Testis (tissue), 3 donors: ENCODE data around the gene SPATA13. TPM values are rescaled to one million over a fixed set of nuclear protein-coding genes. Genes with fewer than 3 reads are reported as not detected.
"Not testable (repeated sequence)": the region's sequence is repeated elsewhere in the genome, so short reads cannot be mapped to it uniquely, and the experiment has no call there.

ENCODE experiments used
- DNase-seq: peaks from one replicate; pipeline ENCODE4 v3.0.0-alpha.2; 2019
- H3K27ac ChIP-seq, 2 donors: fragments of 200-600 bp; sonication (generic); one replicate each; pipeline ENCODE4 v1.5.1; 2019
- H3K27me3 ChIP-seq: fragments of 200-600 bp; sonication (generic); one replicate; pipeline ENCODE4 v1.5.1; 2019
- H3K36me3 ChIP-seq: fragments of 200-600 bp; sonication (generic); one replicate; pipeline ENCODE4 v1.5.1; 2017; ENCODE audit warnings: low read depth; ENCODE audit errors: missing control alignments
- H3K4me1 ChIP-seq: fragments of 200-600 bp; sonication (generic); one replicate; pipeline ENCODE4 v1.5.1; 2019
- H3K4me3 ChIP-seq, 2 donors: fragments of 200-600 bp; sonication (generic); one replicate each; pipeline ENCODE4 v1.5.1; 2017 to 2019
- H3K9me3 ChIP-seq: fragments of 200-600 bp; sonication (generic); one replicate; pipeline ENCODE4 v1.5.1; 2017
- CTCF ChIP-seq, 3 experiments: fragments of 450-650 bp in 2 of 3; fragments of 200-600 bp in 1 of 3; sonication (generic) in 1 of 3; IDR thresholded peaks; one replicate each; pipeline ENCODE4 v1.5.1; 2016 to 2019; ENCODE audit warnings: antibody characterized with exemption in 3 of 3, mild to moderate bottlenecking in 2 of 3, moderate library complexity in 1 of 3
- POLR2A ChIP-seq: fragments of 450-650 bp; IDR thresholded peaks from one replicate; pipeline ENCODE4 v1.6.1; 2017; ENCODE audit warnings: antibody characterized with exemption, mild to moderate bottlenecking, moderate library complexity
- WGBS, 2 donors: methylation state at CpG; one replicate each; pipeline ENCODE4 v1.1.5; 2018; 5-methylcytosine and 5-hydroxymethylcytosine counted together
- intact Hi-C: fragments of 100-400 bp; cut with DNase I; formaldehyde crosslinking; loops from one replicate; pipeline ENCODE4 v1.15.1; 2023; ENCODE audit warnings: low total_unique reads
- polyA plus RNA-seq: library from polyadenylated mRNA; stranded (reverse); fragments of 350-450 nt; fragmentation: Illumina TruSeq; extraction: RNeasy Lipid Tissue Mini Kit (QIAGEN cat#74804); gene quantifications from one replicate; pipeline ENCODE4 v1.2.3, GENCODE V29; 2014; ENCODE audit warnings: low read depth, low replicate concordance; ENCODE audit not compliant: insufficient read depth
- total RNA-seq, 2 donors: library from RNA; depleted of rRNA; stranded (reverse); fragments of >200 nt; gene quantifications; one replicate each; pipeline ENCODE4 v1.2.3, GENCODE V29; 2016

The SPATA13 gene
- total and polyA plus RNA-seq, 3 donors from 2014 or later = 12.9 to 35.6 (median 30.6) TPM

DNA sequence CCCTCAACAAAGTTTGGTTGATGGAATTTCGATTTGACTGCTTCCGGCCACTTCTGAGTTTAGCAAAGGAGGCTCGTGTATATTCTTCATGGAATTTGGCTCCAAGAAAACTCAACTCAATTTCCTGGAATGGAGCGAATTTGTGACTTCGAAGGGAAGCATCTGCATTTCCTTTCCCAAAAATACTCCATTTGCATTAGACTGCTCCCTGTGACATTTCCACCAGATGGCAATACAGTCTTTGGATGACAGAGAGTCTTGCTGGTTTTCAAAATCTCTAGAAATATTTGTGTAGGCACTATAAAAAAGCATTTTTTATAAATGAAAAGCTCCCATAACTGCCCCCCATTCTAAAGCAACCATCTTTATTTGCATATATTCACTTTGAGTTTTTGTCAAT is 152.9 kb downstream of the SPATA13 start:
- no peak overlapping the region for H3K27ac ChIP-seq
- no peaks in the 10 kb centered on the region for H3K9me3 ChIP-seq
- no peak for DNase-seq
- TF ChIP-seq POLR2A (no peak), CTCF (IDR thresholded peaks at IDR 0.05) (peak in 2 of 3 experiments; percentile 12 to 18)
- intact Hi-C loops = no loop called here
- peaks cover 14% of the 10 kb centered on the region for H3K4me1 ChIP-seq
- no peak overlapping the region for H3K4me3 ChIP-seq
- H3K36me3 ChIP-seq = no peaks in the 10 kb centered on the region
- 43 to 56% methylated on average over 5 of the region's 5 CpGs for WGBS, 2 donors
- no peaks in the 10 kb centered on the region for H3K27me3 ChIP-seq

GRCh38 chr13:24317835-24318234 is 157.3 kb downstream of the SPATA13 start:
- H3K9me3 ChIP-seq, H3K27ac ChIP-seq, DNase-seq, intact Hi-C loops, H3K4me1 ChIP-seq, H3K27me3 ChIP-seq, H3K4me3 ChIP-seq, H3K36me3 ChIP-seq: not testable (repeated sequence)
- WGBS, 2 donors = 93% methylated on average over 3 to 10 of the region's 10 CpGs

DNA sequence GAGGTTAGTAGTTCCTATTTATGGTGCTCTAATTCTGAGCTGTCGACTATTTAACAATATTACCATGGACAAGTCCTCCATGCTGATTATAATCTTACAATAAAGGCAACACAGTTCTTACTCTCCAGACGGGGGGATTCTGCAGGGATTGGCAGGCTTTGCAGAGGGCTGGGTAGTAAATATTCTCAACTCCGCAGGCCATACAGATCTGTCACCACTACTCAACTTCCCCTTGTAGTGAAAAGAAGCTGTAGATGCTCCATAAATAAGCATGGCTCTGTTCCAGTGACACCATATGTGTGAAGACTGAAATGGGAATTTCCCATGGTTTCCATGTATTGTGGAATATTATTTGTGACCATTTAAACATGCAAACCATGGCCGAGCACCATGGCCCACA is 158.4 kb downstream of the SPATA13 start:
- H3K4me1 ChIP-seq, H3K9me3 ChIP-seq, intact Hi-C loops, H3K27me3 ChIP-seq, H3K4me3 ChIP-seq, H3K27ac ChIP-seq, DNase-seq, H3K36me3 ChIP-seq: not testable (repeated sequence)
- WGBS, 2 donors = 53 to 75% methylated on average over 3 to 4 of the region's 4 CpGs

DNA sequence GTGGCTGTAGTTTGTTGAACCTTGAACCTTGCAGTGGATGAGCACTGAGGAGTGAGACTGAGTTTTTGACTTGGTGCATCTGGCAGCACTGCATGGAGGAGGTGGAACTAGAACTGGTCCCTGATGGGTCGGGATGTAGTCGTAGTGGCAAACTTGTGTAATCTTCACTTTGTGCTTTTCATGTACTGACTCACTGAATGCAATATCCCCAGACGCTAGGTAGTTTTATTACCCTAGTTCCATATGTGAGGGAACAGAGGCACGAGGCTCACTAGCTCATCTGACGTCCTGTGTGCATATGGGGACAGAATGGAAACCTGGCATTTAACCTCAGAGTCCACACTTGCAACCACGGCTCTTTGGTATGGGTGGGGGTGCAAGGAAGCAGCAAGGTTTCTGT is 159.1 kb downstream of the SPATA13 start:
- H3K4me3 ChIP-seq, H3K36me3 ChIP-seq, H3K9me3 ChIP-seq, H3K27me3 ChIP-seq, H3K27ac ChIP-seq, H3K4me1 ChIP-seq, intact Hi-C loops, DNase-seq: not testable (repeated sequence)
- WGBS, 2 donors = 83 to 96% methylated on average over 6 of the region's 6 CpGs

GRCh38 chr13:24321416-24321815 is 160.9 kb downstream of the SPATA13 start:
- intact Hi-C loops, H3K27ac ChIP-seq, DNase-seq, H3K9me3 ChIP-seq, H3K4me3 ChIP-seq, H3K27me3 ChIP-seq, H3K36me3 ChIP-seq, H3K4me1 ChIP-seq: not testable (repeated sequence)
- WGBS, 2 donors = 91 to 94% methylated on average over 8 of the region's 8 CpGs

- H3K4me1 ChIP-seq, H3K36me3 ChIP-seq, intact Hi-C loops, H3K27ac ChIP-seq, DNase-seq, H3K27me3 ChIP-seq, H3K9me3 ChIP-seq, H3K4me3 ChIP-seq: not testable (repeated sequence)
- 38 to 63% methylated on average over 2 of the region's 2 CpGs for WGBS, 2 donors
Observed at GRCh38 chr13:24322470-24322869, 161.9 kb downstream of the SPATA13 start.

DNA sequence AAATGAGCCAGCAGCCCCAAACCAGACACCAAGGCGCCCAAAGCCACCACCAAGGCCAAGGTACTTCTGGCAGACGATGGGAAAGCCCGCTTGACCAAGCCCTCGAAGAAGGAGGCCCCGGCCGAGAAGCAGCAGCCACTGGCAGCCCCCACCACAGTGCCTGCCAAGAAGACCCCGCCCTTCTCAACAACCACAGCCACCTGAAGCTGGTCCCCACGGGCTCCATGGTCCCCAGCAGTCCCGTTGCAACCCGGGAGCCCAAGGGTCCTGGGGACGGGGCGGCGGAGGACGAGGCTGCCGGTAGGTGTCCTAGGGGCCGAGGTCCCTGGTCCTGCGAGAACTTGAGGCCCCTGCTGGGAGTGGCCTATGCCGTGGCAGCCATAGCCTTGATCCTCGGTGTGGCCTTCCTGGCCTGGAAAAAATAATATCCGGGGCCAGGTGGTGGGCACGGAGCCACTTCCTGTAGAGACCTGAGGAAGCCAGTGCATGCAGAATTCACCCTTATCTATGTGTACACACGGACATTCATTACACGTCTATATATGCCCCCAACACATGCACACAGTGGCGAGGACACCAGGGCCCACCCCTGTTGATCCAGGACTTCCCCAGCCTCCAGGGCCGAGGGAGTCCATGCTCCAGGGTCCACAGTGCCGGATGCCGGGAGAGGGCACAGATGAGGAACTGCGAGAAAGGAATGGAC is 162.7 kb downstream of the SPATA13 start:
- TF ChIP-seq CTCF (IDR thresholded peaks at IDR 0.05) (no peak), POLR2A (no peak)
- Histone ChIP-seq H3K27ac (no peak overlapping the region), H3K9me3 (no peaks in the 10 kb centered on the region), H3K4me3 (peak overlapping the region in 1 of 2 donors; percentile 31), H3K36me3 (no peaks in the 10 kb centered on the region), H3K4me1 (no peaks in the 10 kb centered on the region), H3K27me3 (no peaks in the 10 kb centered on the region)
- DNase-seq = no peak
- intact Hi-C loops = no loop called here
- WGBS, 2 donors = 54 to 71% methylated on average over 20 to 28 of the region's 28 CpGs
